B cell (primary cell): ENCODE results near the gene CCM2. TPM values are rescaled to one million over a fixed set of nuclear protein-coding genes. Genes with fewer than 3 reads are reported as not detected.

Experiments used
- ATAC-seq: fragments of 200-7000 bp; cut with Tn5 transposase; one replicate; pipeline ENCODE4 v1.10.0; 2021; ENCODE audit warnings: low read depth, mild to moderate bottlenecking, moderate number of reproducible peaks, moderate library complexity
- CTCF ChIA-PET: fragments of 350-600 bp; sonication (Branson Sonifier 250); formaldehyde crosslinking; loops from one replicate; lab custom pipeline; 2021; ENCODE audit warnings: antibody characterized with exemption, inconsistent platforms; lab: Charles Lee
- POLR2A ChIA-PET: fragments of 350-600 bp; sonication (Branson Sonifier 250); formaldehyde crosslinking; loops from one replicate; lab custom pipeline; 2021; ENCODE audit warnings: antibody characterized with exemption; lab: Charles Lee
- DNase-seq: peaks from one replicate; pipeline ENCODE4 v3.0.0; 2013
- H2AFZ ChIP-seq: 2 replicates; pipeline ENCODE4 v1.6.1; 2012; ENCODE audit warnings: mild to moderate bottlenecking, low read depth, low read length; ENCODE audit not compliant: insufficient read depth, poor library complexity, severe bottlenecking
- H3K27ac ChIP-seq, 2 donors: 1 replicate in 1 of 2; 2 replicates in 1 of 2; pipeline ENCODE4 v1.5.1; 2012 to 2013; ENCODE audit warnings: low read length in 2 of 2, mild to moderate bottlenecking in 2 of 2, moderate library complexity in 1 of 2
- H3K27me3 ChIP-seq, 4 experiments: fragments of 200-600 bp in 1 of 4; sonication (generic) in 1 of 4; replicated peaks in 1 of 4; 1 replicate in 2 of 4; 2 replicates in 2 of 4; pipeline versions ENCODE4 v1.6.1 to v1.7.0; 2013 to 2016; ENCODE audit warnings: low read length in 3 of 4, mild to moderate bottlenecking in 2 of 4, mixed read lengths in 1 of 4, moderate library complexity in 1 of 4; ENCODE audit not compliant: insufficient read depth in 4 of 4, control insufficient read depth in 3 of 4; ENCODE audit errors: control extremely low read depth in 1 of 4
- H3K36me3 ChIP-seq, 2 experiments: replicated peaks in 1 of 2; 1 replicate in 1 of 2; 2 replicates in 1 of 2; pipeline versions ENCODE4 v1.6.1 to v1.7.1; 2013; ENCODE audit warnings: low read length in 1 of 2; ENCODE audit not compliant: insufficient read depth in 2 of 2, control insufficient read depth in 1 of 2; ENCODE audit errors: control extremely low read depth in 1 of 2, extremely low read depth in 1 of 2
- H3K4me1 ChIP-seq, 2 donors: fragments of 200-600 bp in 1 of 2; sonication (generic) in 1 of 2; 1 replicate in 1 of 2; 2 replicates in 1 of 2; pipeline versions ENCODE4 v1.5.1 to v1.6.1; 2013 to 2017; ENCODE audit warnings: low read length in 2 of 2; ENCODE audit not compliant: control insufficient read depth in 2 of 2, insufficient read depth in 2 of 2
- H3K4me2 ChIP-seq: replicated peaks from 2 replicates; pipeline ENCODE3; 2012; ENCODE audit warnings: mild to moderate bottlenecking, low read depth, low read length; ENCODE audit not compliant: poor library complexity, severe bottlenecking
- H3K4me3 ChIP-seq, 5 experiments: fragments of 200-600 bp in 1 of 5; sonication (generic) in 1 of 5; 1 replicate in 3 of 5; 2 replicates in 2 of 5; pipeline versions ENCODE4 v1.5.1 to v1.7.0; 2011 to 2016; ENCODE audit warnings: low read length in 4 of 5, mild to moderate bottlenecking in 4 of 5, low read depth in 2 of 5, control low read depth in 1 of 5, moderate library complexity in 1 of 5; ENCODE audit not compliant: insufficient read depth in 1 of 5; ENCODE audit errors: control extremely low read depth in 1 of 5, extremely low read depth in 1 of 5
- H3K79me2 ChIP-seq: fragments of 200-600 bp; sonication (generic); one replicate; pipeline ENCODE4 v1.6.0; 2016; ENCODE audit warnings: low read length; ENCODE audit not compliant: control insufficient read depth, insufficient read depth
- H3K9ac ChIP-seq: fragments of 200-600 bp; sonication (generic); 2 replicates; pipeline ENCODE4 v1.6.1; 2017; ENCODE audit warnings: mild to moderate bottlenecking, low read length, moderate library complexity
- H3K9me3 ChIP-seq, 3 donors: one replicate each; pipeline versions ENCODE4 v1.6.1 to v1.7.1; 2013; ENCODE audit warnings: low read length in 2 of 3; ENCODE audit not compliant: control insufficient read depth in 2 of 3, insufficient read depth in 1 of 3; ENCODE audit errors: control extremely low read depth in 1 of 3
- H4K20me1 ChIP-seq: 2 replicates; pipeline ENCODE4 v1.6.0; 2012; ENCODE audit warnings: mild to moderate bottlenecking, low read length; ENCODE audit not compliant: insufficient read depth, control insufficient read depth, poor library complexity, severe bottlenecking
- H3K27ac Mint-ChIP-seq: one replicate; pipeline ENCODE4 v1.8.0; 2021; ENCODE audit warnings: mixed read lengths
- H3K27me3 Mint-ChIP-seq: one replicate; pipeline ENCODE4 v1.8.0; 2021; ENCODE audit warnings: mixed read lengths
- H3K4me1 Mint-ChIP-seq: one replicate; pipeline ENCODE4 v1.8.0; 2021; ENCODE audit warnings: mixed read lengths
- H3K4me3 Mint-ChIP-seq: one replicate; pipeline ENCODE4 v1.8.0; 2021; ENCODE audit warnings: mixed read lengths
- H3K9me3 Mint-ChIP-seq: one replicate; pipeline ENCODE4 v1.8.0; 2022; ENCODE audit warnings: mixed read lengths; ENCODE audit not compliant: insufficient read depth
- EZH2 ChIP-seq: IDR thresholded peaks from 2 replicates; pipeline ENCODE4 v1.6.1; 2012; ENCODE audit warnings: borderline replicate concordance, low read depth, mild to moderate bottlenecking, moderate library complexity, low read length; ENCODE audit not compliant: insufficient read depth, poor library complexity, severe bottlenecking
- WGBS: methylation state at CpG from one replicate; pipeline ENCODE4 v1.1.5; 2013; ENCODE audit warnings: missing lambda C conversion rate; ENCODE audit not compliant: insufficient coverage; 5-methylcytosine and 5-hydroxymethylcytosine counted together
- intact Hi-C: fragments of 100-400 bp; cut with micrococcal nuclease; formaldehyde crosslinking; loops from one replicate; pipeline ENCODE4 v1.10.0; 2022
- polyA plus RNA-seq: library from polyadenylated mRNA; depleted of rRNA; stranded (reverse); fragments of >200 nt; gene quantifications from 2 replicates; pipeline ENCODE4 v1.2.3, GENCODE V29; 2012
- total RNA-seq, 2 donors: library from RNA; stranded (reverse); fragments of 120-200 nt in 1 of 2; gene quantifications; 1 replicate in 1 of 2; 2 replicates in 1 of 2; pipeline versions ENCODE4 v1.2.3 to v1.2.4, GENCODE V29; 2013 to 2022
- TF ChIP-seq, protein P1 (sequence below): fragments of 200-600 bp; IDR thresholded peaks from one replicate; pipeline ENCODE4 v1.8.0; 2022; ENCODE audit warnings: antibody characterized with exemption, mild to moderate bottlenecking

Gene CCM2
- total and polyA plus RNA-seq, 2 donors (not counting 1 experiment from before 2014, with no cell fraction given): 150 to 201 TPM

DNA sequence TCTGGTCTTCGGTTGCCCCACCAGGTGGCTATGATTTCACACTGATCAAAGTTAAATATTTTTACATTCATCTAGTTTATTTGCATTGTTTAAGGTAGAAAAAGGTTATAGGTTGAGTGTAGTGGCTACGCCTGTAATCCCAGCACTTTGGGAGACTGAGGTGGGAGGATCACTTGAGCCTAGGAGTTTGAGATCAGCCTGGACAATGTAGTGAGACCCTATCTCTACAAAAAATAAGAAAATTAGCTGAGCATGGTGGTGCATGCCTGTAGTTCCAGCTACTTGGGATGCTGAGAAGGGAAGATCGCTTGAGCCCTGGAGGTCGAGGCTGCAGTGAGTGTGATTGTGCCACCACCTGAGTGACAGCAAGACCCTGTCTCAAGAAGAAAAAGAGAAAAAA lies 3.8 kb downstream of the CCM2 start:
- Histone ChIP-seq H3K4me3 (no peak overlapping the region), H3K4me1 (peaks cover 42 to 52% of the 10 kb centered on the region in 2 donors), H3K79me2 (peaks cover 72% of the 10 kb centered on the region), H4K20me1 (peaks cover 48% of the 10 kb centered on the region), H3K36me3 (no peaks in the 10 kb centered on the region), H3K9ac (no peak overlapping the region), H3K27ac (no peak overlapping the region), H3K9me3 (no peaks in the 10 kb centered on the region), H3K4me2 (no peak overlapping the region), H2AFZ (no peak overlapping the region), H3K27me3 (no peaks in the 10 kb centered on the region)
- DNase-seq (no peak), ATAC-seq (no peak)
- intact Hi-C loops: loop anchor here (5.0 to 10.0 kb wide), 3 partner anchors 61 to 421 kb away; partner anchors contain the start of genes H2AZ2 and TMED4
- H3K27ac Mint-ChIP-seq: no peak overlapping the region
- no peaks in the 10 kb centered on the region for H3K9me3 Mint-ChIP-seq
- POLR2A ChIA-PET: interaction anchor here (0.8 kb wide), 1 partner anchor 25 kb away, joined by 5 read pairs; no protein-coding TSS in a partner anchor
- peaks cover 64% of the 10 kb centered on the region for H3K4me1 Mint-ChIP-seq
- CTCF ChIA-PET: interaction anchor here (1.1 kb wide), 1 partner anchor 12 kb away, joined by 3 read pairs; no protein-coding TSS in a partner anchor
- TF ChIP-seq EZH2: no peak
- TF ChIP-seq, protein P1, sequence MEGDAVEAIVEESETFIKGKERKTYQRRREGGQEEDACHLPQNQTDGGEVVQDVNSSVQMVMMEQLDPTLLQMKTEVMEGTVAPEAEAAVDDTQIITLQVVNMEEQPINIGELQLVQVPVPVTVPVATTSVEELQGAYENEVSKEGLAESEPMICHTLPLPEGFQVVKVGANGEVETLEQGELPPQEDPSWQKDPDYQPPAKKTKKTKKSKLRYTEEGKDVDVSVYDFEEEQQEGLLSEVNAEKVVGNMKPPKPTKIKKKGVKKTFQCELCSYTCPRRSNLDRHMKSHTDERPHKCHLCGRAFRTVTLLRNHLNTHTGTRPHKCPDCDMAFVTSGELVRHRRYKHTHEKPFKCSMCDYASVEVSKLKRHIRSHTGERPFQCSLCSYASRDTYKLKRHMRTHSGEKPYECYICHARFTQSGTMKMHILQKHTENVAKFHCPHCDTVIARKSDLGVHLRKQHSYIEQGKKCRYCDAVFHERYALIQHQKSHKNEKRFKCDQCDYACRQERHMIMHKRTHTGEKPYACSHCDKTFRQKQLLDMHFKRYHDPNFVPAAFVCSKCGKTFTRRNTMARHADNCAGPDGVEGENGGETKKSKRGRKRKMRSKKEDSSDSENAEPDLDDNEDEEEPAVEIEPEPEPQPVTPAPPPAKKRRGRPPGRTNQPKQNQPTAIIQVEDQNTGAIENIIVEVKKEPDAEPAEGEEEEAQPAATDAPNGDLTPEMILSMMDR: no peak
- H3K27me3 Mint-ChIP-seq: no peaks in the 10 kb centered on the region
- H3K4me3 Mint-ChIP-seq: no peak overlapping the region
- WGBS: 97% methylated on average over 3 of the region's 4 CpGs

DNA sequence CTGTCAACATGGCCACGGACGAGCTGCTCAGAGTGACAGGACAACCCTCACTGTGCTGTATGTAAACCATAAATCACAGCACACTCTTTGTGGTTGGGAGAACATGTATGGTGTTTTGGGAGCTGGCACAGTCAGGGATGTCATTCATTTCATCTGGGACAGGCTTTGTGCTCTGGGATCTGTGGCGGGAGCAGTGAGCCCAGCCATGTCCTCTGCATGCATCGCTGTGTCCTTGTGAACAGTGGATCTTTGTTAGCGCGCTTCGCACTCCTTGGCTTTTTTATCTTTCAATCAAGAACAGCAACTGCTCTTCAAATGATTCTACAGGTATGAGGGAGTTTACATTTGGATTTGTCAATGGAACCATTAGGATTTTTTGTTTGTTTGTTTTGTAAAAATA lies 7.1 kb downstream of the CCM2 start:
- H3K4me1 ChIP-seq: peaks cover 28 to 32% of the 10 kb centered on the region in 2 donors
- peak overlapping the region; percentile 51 for H3K4me2 ChIP-seq
- no peak overlapping the region for H3K4me3 ChIP-seq
- H3K36me3 ChIP-seq: peaks cover 0 to 3% of the 10 kb centered on the region in 2 experiments
- H3K27ac ChIP-seq: peak overlapping the region in 1 of 2 donors; percentile 54
- no peaks in the 10 kb centered on the region for H3K27me3 Mint-ChIP-seq
- H3K9ac ChIP-seq: no peak overlapping the region
- DNase-seq (no peak), ATAC-seq (no peak)
- peak overlapping the region; percentile 64 for H3K27ac Mint-ChIP-seq
- CTCF ChIA-PET: no interaction called here
- peaks cover 34% of the 10 kb centered on the region for H4K20me1 ChIP-seq
- intact Hi-C loops: loop anchor here (10.0 kb wide), 1 partner anchor 58 kb away; no protein-coding TSS in a partner anchor
- 92% methylated on average over 1 of the region's 7 CpGs for WGBS
- peaks cover 50% of the 10 kb centered on the region for H3K4me1 Mint-ChIP-seq
- no peak overlapping the region for H2AFZ ChIP-seq
- peak overlapping the region; percentile 26 for H3K4me3 Mint-ChIP-seq
- H3K27me3 ChIP-seq: no peaks in the 10 kb centered on the region
- no peak for TF ChIP-seq EZH2
- TF ChIP-seq, protein P1: no peak
- POLR2A ChIA-PET: interaction anchor here (0.6 to 1.7 kb wide), 2 partner anchors 8 to 579 kb away, joined by 6 to 8 read pairs; no protein-coding TSS in a partner anchor
- no peaks in the 10 kb centered on the region for H3K9me3 Mint-ChIP-seq
- no peaks in the 10 kb centered on the region for H3K9me3 ChIP-seq
- peaks cover 78% of the 10 kb centered on the region for H3K79me2 ChIP-seq
